Type B pancreatic cell (in vitro differentiated cells): ENCODE results near the gene APBB1. TPM values are rescaled to one million over a fixed set of nuclear protein-coding genes. Genes with fewer than 3 reads are reported as not detected.

Experiments
- DNase-seq: peaks from one replicate; pipeline ENCODE4 v3.0.0; 2021; ENCODE audit warnings: mixed read lengths; ENCODE audit not compliant: unreplicated experiment; ENCODE audit errors: extremely low spot score
- H3K27ac Mint-ChIP-seq: 2 replicates; pipeline ENCODE4 v1.8.0; 2021; ENCODE audit warnings: mild to moderate bottlenecking, mixed read lengths
- H3K27me3 Mint-ChIP-seq: 2 replicates; pipeline ENCODE4 v1.8.0; 2021; ENCODE audit warnings: mixed read lengths
- H3K36me3 Mint-ChIP-seq: 2 replicates; pipeline ENCODE4 v1.8.0; 2021; ENCODE audit warnings: mixed read lengths
- H3K4me1 Mint-ChIP-seq: one replicate; pipeline ENCODE4 v1.8.0; 2021; ENCODE audit warnings: mixed read lengths; ENCODE audit not compliant: unreplicated experiment
- H3K4me3 Mint-ChIP-seq: 2 replicates; pipeline ENCODE4 v1.8.0; 2021; ENCODE audit warnings: mild to moderate bottlenecking, mixed read lengths
- H3K9me3 Mint-ChIP-seq: 2 replicates; pipeline ENCODE4 v1.8.0; 2021; ENCODE audit warnings: mixed read lengths
- total RNA-seq: library from RNA; stranded (reverse); gene quantifications from 2 replicates; pipeline ENCODE4 v1.2.1, GENCODE V29; 2021; ENCODE audit warnings: low replicate concordance
- TF ChIP-seq, protein P1 (sequence below): fragments of 200-600 bp; sonication (generic); conservative IDR thresholded peaks from 2 replicates; pipeline ENCODE4 v1.5.0; 2021; ENCODE audit warnings: antibody characterized with exemption, mild to moderate bottlenecking

APBB1 gene
- total RNA-seq, 1 donor from 2014 or later = 61.6 TPM

DNA sequence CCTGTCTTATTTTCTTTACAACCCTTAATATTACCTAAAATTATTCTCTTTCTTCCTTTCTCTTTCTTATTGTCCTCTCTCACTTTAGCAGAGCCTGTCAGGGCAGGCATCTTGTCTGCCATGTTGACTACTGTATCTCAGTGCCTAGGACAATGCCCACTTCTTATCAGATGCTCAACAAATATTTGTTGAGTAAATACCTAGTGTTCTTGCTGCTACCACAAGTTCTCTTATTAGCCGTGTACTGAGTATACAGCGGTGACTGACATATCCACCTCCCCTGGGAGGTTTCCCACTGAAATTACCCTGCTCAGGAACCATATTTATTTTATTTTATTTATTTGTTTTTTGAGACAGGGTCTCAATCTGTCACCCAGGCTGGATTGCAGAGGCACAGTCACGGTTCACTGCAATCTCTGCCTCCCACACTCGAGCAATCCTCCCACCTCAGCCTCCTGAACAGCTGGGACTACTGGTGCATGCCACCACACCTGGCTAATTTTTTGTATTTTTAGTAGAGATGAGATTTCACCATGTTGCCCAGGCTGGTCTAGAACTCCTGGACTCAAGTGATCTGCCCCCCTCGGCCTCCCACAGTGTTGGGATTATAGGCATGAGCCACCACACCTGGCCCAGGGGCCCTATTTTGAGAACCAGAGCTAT, 15.2 kb upstream of the APBB1 start:
- TF ChIP-seq, protein P1, sequence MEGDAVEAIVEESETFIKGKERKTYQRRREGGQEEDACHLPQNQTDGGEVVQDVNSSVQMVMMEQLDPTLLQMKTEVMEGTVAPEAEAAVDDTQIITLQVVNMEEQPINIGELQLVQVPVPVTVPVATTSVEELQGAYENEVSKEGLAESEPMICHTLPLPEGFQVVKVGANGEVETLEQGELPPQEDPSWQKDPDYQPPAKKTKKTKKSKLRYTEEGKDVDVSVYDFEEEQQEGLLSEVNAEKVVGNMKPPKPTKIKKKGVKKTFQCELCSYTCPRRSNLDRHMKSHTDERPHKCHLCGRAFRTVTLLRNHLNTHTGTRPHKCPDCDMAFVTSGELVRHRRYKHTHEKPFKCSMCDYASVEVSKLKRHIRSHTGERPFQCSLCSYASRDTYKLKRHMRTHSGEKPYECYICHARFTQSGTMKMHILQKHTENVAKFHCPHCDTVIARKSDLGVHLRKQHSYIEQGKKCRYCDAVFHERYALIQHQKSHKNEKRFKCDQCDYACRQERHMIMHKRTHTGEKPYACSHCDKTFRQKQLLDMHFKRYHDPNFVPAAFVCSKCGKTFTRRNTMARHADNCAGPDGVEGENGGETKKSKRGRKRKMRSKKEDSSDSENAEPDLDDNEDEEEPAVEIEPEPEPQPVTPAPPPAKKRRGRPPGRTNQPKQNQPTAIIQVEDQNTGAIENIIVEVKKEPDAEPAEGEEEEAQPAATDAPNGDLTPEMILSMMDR = no peak
- H3K9me3 Mint-ChIP-seq = no peaks in the 10 kb centered on the region
- no peaks in the 10 kb centered on the region for H3K4me1 Mint-ChIP-seq
- no peak for DNase-seq
- no peak overlapping the region for H3K4me3 Mint-ChIP-seq
- no peaks in the 10 kb centered on the region for H3K36me3 Mint-ChIP-seq
- no peaks in the 10 kb centered on the region for H3K27me3 Mint-ChIP-seq
- no peak overlapping the region for H3K27ac Mint-ChIP-seq

- no peaks in the 10 kb centered on the region for H3K4me1 Mint-ChIP-seq
- H3K27me3 Mint-ChIP-seq = peaks cover 10% of the 10 kb centered on the region
- DNase-seq = no peak
- no peak overlapping the region for H3K4me3 Mint-ChIP-seq
- TF ChIP-seq, protein P1 = no peak
- H3K9me3 Mint-ChIP-seq = no peaks in the 10 kb centered on the region
- H3K36me3 Mint-ChIP-seq = no peaks in the 10 kb centered on the region
- H3K27ac Mint-ChIP-seq = no peak overlapping the region
These were observed 13.0 kb upstream of the APBB1 start for GRCh38 chr11:6431861-6432260.

DNA sequence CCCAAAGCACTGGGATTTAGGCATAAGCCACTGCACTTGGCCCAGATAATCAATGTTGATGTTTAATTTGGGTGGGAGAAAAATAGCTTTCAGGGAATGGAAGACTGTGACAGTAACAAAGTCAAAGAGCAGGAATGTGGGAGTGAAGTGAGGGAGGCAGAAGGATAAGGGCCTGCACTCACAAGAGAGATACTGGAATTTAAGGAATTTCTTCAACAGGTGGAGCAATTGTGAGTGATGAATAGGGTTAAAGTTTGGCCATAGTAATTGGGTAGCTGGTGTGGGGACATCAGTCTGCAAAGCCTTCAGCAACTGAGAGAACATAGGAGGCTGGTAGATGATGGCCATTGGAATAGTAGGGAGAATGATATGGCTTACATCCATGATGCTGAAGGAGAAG, 8.6 kb upstream of the APBB1 start:
- Mint-ChIP-seq H3K9me3 (no peaks in the 10 kb centered on the region), H3K4me1 (no peaks in the 10 kb centered on the region), H3K36me3 (no peaks in the 10 kb centered on the region), H3K4me3 (no peak overlapping the region), H3K27me3 (peaks cover 37% of the 10 kb centered on the region), H3K27ac (no peak overlapping the region)
- no peak for DNase-seq
- TF ChIP-seq, protein P1 = no peak

DNA sequence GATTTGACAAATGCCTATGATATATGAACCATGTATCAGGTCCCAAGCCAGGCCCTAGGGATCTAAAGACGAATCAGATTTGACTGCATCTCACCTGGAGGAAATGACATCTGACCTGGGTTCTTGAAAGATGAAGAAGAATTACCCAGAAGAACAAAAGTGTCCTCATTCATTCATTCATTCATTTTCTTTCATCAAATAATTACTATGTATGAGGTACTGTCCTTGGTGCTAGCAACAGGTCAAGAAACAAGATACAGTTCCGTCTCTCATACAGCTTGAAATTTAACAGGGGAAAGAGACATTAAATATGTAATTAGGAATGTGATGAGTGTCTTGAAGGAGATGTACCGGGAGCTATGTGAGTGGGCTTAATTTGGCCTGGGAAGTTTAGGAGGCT, 1.8 kb upstream of the APBB1 start:
- TF ChIP-seq, protein P1 = no peak
- Mint-ChIP-seq H3K27ac (no peak overlapping the region), H3K4me3 (no peak overlapping the region), H3K4me1 (peaks cover 4% of the 10 kb centered on the region), H3K27me3 (peaks cover 37% of the 10 kb centered on the region), H3K9me3 (no peaks in the 10 kb centered on the region), H3K36me3 (peaks cover 4% of the 10 kb centered on the region)
- DNase-seq = no peak

DNA sequence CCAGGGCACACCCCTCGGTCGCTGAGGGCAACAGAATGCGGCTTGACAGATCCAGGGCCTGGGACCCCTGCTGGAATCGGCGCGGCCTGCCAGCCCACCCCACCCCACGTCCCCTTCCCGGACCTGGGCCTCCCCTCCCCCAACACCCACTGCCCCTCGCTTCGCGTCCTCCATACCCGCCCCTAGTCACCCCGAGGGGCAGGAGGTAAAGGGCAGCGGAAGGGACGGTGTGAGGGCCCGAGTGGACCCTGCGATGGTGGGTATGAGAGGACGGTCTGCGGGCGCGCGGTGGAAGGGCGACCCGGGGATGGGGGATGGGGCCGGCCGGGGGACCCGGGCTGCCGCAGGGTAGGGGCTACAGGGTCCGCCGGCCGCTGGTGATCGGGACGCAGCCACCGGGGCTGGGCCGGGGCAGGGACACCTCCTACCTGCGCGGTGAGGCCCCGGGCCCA, 311 bp downstream of the APBB1 start:
- H3K4me1 Mint-ChIP-seq = peaks cover 4% of the 10 kb centered on the region
- no peak overlapping the region for H3K27ac Mint-ChIP-seq
- TF ChIP-seq, protein P1 = no peak
- H3K36me3 Mint-ChIP-seq = peaks cover 4% of the 10 kb centered on the region
- no peaks in the 10 kb centered on the region for H3K9me3 Mint-ChIP-seq
- H3K4me3 Mint-ChIP-seq = no peak overlapping the region
- peaks cover 21% of the 10 kb centered on the region for H3K27me3 Mint-ChIP-seq
- no peak for DNase-seq
